Trophoblast cell (in vitro differentiated cells and primary cell): Measurements from ENCODE around the gene RBM47.
"Not testable (repeated sequence)": the region's sequence is repeated elsewhere in the genome, so short reads cannot be mapped to it uniquely, and the experiment has no call there.

ENCODE experiments used
- DNase-seq, 2 donors: peaks; one replicate each; pipeline ENCODE4 v3.0.0-alpha.2; 2016
- H2AFZ ChIP-seq: 2 replicates; pipeline ENCODE4 v1.6.1; 2013; ENCODE audit warnings: low read length, moderate library complexity, mild to moderate bottlenecking; ENCODE audit not compliant: insufficient read depth, poor library complexity
- H2AK5ac ChIP-seq: 2 replicates; pipeline ENCODE4 v1.6.1; 2013; ENCODE audit warnings: mild to moderate bottlenecking, low read length
- H2BK120ac ChIP-seq: 2 replicates; pipeline ENCODE4 v1.6.1; 2013; ENCODE audit warnings: low read length, mild to moderate bottlenecking, moderate library complexity; ENCODE audit not compliant: insufficient read depth, poor library complexity
- H2BK12ac ChIP-seq: 2 replicates; pipeline ENCODE4 v1.6.1; 2013; ENCODE audit warnings: mild to moderate bottlenecking, low read length, moderate library complexity
- H2BK5ac ChIP-seq: 2 replicates; pipeline ENCODE4 v1.6.1; 2013; ENCODE audit warnings: low read length, low read depth, moderate library complexity, mild to moderate bottlenecking; ENCODE audit not compliant: poor library complexity
- H3K14ac ChIP-seq: 2 replicates; pipeline ENCODE4 v1.6.1; 2013; ENCODE audit warnings: mild to moderate bottlenecking, low read length
- H3K18ac ChIP-seq: 2 replicates; pipeline ENCODE4 v1.6.1; 2013; ENCODE audit warnings: mild to moderate bottlenecking, low read length
- H3K23ac ChIP-seq: 2 replicates; pipeline ENCODE4 v1.6.1; 2013; ENCODE audit warnings: low read length
- H3K27ac ChIP-seq: 2 replicates; pipeline ENCODE4 v1.5.1; 2013; ENCODE audit warnings: low read depth, mild to moderate bottlenecking, inconsistent platforms, low read length, moderate library complexity
- H3K27me3 ChIP-seq: 2 replicates; pipeline ENCODE4 v1.6.1; 2013; ENCODE audit warnings: inconsistent platforms, mild to moderate bottlenecking, low read length, moderate library complexity; ENCODE audit not compliant: insufficient read depth
- H3K36me3 ChIP-seq, 2 experiments: 1 replicate in 1 of 2; 2 replicates in 1 of 2; pipeline ENCODE4 v1.6.1; 2013; ENCODE audit warnings: low read length in 2 of 2, mild to moderate bottlenecking in 2 of 2, moderate library complexity in 1 of 2; ENCODE audit not compliant: insufficient read depth in 2 of 2, control insufficient read depth in 1 of 2
- H3K4ac ChIP-seq: 2 replicates; pipeline ENCODE4 v1.6.1; 2013; ENCODE audit warnings: low read depth, mild to moderate bottlenecking, low read length, moderate library complexity
- H3K4me1 ChIP-seq, 2 experiments: 1 replicate in 1 of 2; 2 replicates in 1 of 2; pipeline ENCODE4 v1.6.1; 2013; ENCODE audit warnings: low read length in 2 of 2, mild to moderate bottlenecking in 2 of 2, moderate library complexity in 1 of 2; ENCODE audit not compliant: insufficient read depth in 2 of 2, control insufficient read depth in 1 of 2
- H3K4me2 ChIP-seq: 2 replicates; pipeline ENCODE4 v1.6.1; 2013; ENCODE audit warnings: inconsistent platforms, mild to moderate bottlenecking, low read length, moderate library complexity
- H3K4me3 ChIP-seq: 2 replicates; pipeline ENCODE4 v1.5.1; 2013; ENCODE audit warnings: mild to moderate bottlenecking, low read depth, low read length, inconsistent platforms
- H3K79me1 ChIP-seq: one replicate; pipeline ENCODE4 v1.6.1; 2013; ENCODE audit warnings: low read length
- H3K79me2 ChIP-seq: 2 replicates; pipeline ENCODE4 v1.6.1; 2013; ENCODE audit warnings: low read length, mild to moderate bottlenecking; ENCODE audit not compliant: control insufficient read depth, insufficient read depth, poor library complexity
- H3K9ac ChIP-seq: 2 replicates; pipeline ENCODE4 v1.6.1; 2013; ENCODE audit warnings: mild to moderate bottlenecking, low read length
- H3K9me3 ChIP-seq: 2 replicates; pipeline ENCODE4 v1.6.1; 2013; ENCODE audit warnings: low read depth, mild to moderate bottlenecking, control low read depth, inconsistent platforms, low read length; ENCODE audit not compliant: insufficient read depth
- H4K12ac ChIP-seq: 2 replicates; pipeline ENCODE4 v1.6.1; 2013; ENCODE audit warnings: low read depth, mild to moderate bottlenecking, low read length, moderate library complexity
- H4K8ac ChIP-seq: 2 replicates; pipeline ENCODE4 v1.6.1; 2013; ENCODE audit warnings: low read depth, mild to moderate bottlenecking, low read length, moderate library complexity
- H4K91ac ChIP-seq: one replicate; pipeline ENCODE4 v1.6.1; 2013; ENCODE audit warnings: low read depth, mild to moderate bottlenecking, low read length, moderate library complexity
- WGBS: extraction: QIAGEN DNeasy Blood & Tissue Kit; methylation state at CpG from one replicate; pipeline ENCODE4 v1.1.7; 2013; ENCODE audit warnings: missing lambda C conversion rate; ENCODE audit not compliant: insufficient read length, insufficient coverage; ENCODE audit errors: extremely low coverage; 5-methylcytosine and 5-hydroxymethylcytosine counted together

The RBM47 gene

DNA sequence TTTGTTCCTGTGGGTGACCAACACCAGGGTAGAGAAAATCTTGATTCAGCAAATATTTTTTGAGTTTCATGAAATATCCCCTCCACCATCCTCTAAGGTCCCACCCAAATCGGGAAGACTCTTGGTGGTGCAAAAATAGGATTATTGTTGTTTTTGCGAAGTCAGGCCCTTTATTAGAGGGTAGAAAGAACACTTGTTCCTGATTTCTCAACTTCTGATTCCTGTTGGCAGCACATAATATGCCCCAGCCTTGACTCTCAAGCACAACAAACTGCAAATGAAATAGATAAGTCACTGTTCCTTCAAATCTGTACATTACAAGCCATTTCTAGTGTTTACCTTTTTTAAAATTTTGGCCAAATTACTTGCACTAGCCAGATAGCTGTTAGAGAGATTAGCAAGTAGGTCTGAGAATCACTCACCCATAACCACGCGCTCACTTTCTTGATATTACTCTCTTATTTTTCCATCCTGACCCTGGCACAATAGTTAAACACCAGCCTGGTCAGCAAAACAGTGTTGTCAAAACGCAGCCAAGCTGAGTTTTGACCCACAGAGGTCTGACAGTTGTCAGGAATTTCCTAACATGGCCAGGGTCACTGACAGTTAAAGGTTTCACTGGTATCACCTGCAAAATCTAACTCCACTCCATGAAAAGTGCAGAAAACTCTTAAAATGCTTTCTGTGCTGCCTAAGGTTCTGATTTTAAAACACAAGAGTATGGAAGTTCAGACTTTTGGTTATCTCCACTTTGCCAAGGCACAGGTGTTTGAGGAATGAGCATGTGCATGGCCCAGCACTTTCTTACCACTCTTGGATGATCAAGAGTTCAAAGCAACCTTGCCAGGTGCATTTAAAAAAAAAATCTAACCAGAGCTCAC, 69.8 kb downstream of the RBM47 start:
- Histone ChIP-seq H3K4ac (no peak overlapping the region), H3K36me3 (no peaks in the 10 kb centered on the region), H3K18ac (no peak overlapping the region), H2AFZ (no peak overlapping the region), H3K23ac (no peak overlapping the region), H3K9me3 (no peaks in the 10 kb centered on the region), H2BK5ac (no peak overlapping the region), H3K9ac (no peak overlapping the region), H3K27me3 (no peaks in the 10 kb centered on the region), H3K79me2 (peaks cover 2% of the 10 kb centered on the region), H2BK120ac (no peak overlapping the region), H3K4me2 (no peak overlapping the region), H3K79me1 (peaks cover 9% of the 10 kb centered on the region), H3K14ac (no peak overlapping the region), H2BK12ac (no peak overlapping the region), H4K91ac (no peak overlapping the region), H4K12ac (no peak overlapping the region), H3K4me3 (no peak overlapping the region), H2AK5ac (no peak overlapping the region), H4K8ac (no peak overlapping the region), H3K4me1 (peaks cover 12 to 19% of the 10 kb centered on the region in 2 experiments), H3K27ac (no peak overlapping the region)
- no peak for DNase-seq
- no CpG with 5 or more reads among the region's 5 CpGs for WGBS

DNA sequence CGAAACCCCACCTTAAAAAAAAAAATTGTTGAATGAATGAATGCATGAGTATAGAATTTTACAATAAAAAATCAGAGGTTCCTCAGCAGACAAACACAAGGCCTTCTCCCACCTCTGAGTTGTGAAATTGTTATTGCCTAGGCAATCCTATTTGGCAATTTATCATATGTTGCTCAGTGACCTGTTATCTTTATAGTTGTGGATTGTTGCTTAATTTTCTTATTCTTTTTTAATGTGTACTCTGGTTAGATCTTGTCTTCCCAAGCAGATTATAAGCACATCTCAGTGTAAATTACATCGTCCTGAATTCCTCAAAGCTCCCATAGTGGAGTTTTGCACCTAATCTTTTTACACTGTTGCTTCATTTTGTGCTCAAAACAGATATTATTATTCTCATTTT, 71.9 kb downstream of the RBM47 start:
- no peaks in the 10 kb centered on the region for H3K9me3 ChIP-seq
- H2AFZ ChIP-seq: no peak overlapping the region
- H3K23ac ChIP-seq: no peak overlapping the region
- no peak overlapping the region for H4K91ac ChIP-seq
- H3K36me3 ChIP-seq: no peaks in the 10 kb centered on the region
- no peak overlapping the region for H3K27ac ChIP-seq
- H3K79me2 ChIP-seq: peaks cover 2% of the 10 kb centered on the region
- no peak overlapping the region for H2AK5ac ChIP-seq
- no peak overlapping the region for H2BK5ac ChIP-seq
- H2BK12ac ChIP-seq: no peak overlapping the region
- H3K4me2 ChIP-seq: no peak overlapping the region
- H3K4ac ChIP-seq: no peak overlapping the region
- H3K18ac ChIP-seq: no peak overlapping the region
- no peak overlapping the region for H4K12ac ChIP-seq
- H2BK120ac ChIP-seq: no peak overlapping the region
- H3K4me1 ChIP-seq: peaks cover 5 to 10% of the 10 kb centered on the region in 2 experiments
- WGBS: no CpG with 5 or more reads among the region's 2 CpGs
- H3K14ac ChIP-seq: no peak overlapping the region
- H3K27me3 ChIP-seq: no peaks in the 10 kb centered on the region
- no peak overlapping the region for H4K8ac ChIP-seq
- H3K79me1 ChIP-seq: peaks cover 1% of the 10 kb centered on the region
- H3K9ac ChIP-seq: no peak overlapping the region
- peak in 1 of 2 donors; percentile 40 for DNase-seq
- H3K4me3 ChIP-seq: no peak overlapping the region

- no peak overlapping the region for H2BK120ac ChIP-seq
- DNase-seq: peak; percentile 96 to 98
- H3K4me1 ChIP-seq: peaks cover 2 to 9% of the 10 kb centered on the region in 2 experiments
- H2AFZ ChIP-seq: no peak overlapping the region
- H3K9ac ChIP-seq: no peak overlapping the region
- H3K36me3 ChIP-seq: no peaks in the 10 kb centered on the region
- no peak overlapping the region for H2BK12ac ChIP-seq
- no peak overlapping the region for H3K4me3 ChIP-seq
- H4K91ac ChIP-seq: no peak overlapping the region
- H4K12ac ChIP-seq: no peak overlapping the region
- no peaks in the 10 kb centered on the region for H3K9me3 ChIP-seq
- H3K4me2 ChIP-seq: no peak overlapping the region
- H3K27ac ChIP-seq: no peak overlapping the region
- no CpG with 5 or more reads among the region's 15 CpGs for WGBS
- H2AK5ac ChIP-seq: no peak overlapping the region
- H3K4ac ChIP-seq: peak overlapping the region; percentile 6
- H4K8ac ChIP-seq: no peak overlapping the region
- no peaks in the 10 kb centered on the region for H3K79me2 ChIP-seq
- no peak overlapping the region for H2BK5ac ChIP-seq
- H3K18ac ChIP-seq: no peak overlapping the region
- H3K14ac ChIP-seq: no peak overlapping the region
- H3K79me1 ChIP-seq: no peaks in the 10 kb centered on the region
- no peaks in the 10 kb centered on the region for H3K27me3 ChIP-seq
- H3K23ac ChIP-seq: no peak overlapping the region
These were observed 74.3 kb downstream of the RBM47 start for GRCh38 chr4:40555176-40555900.

DNA sequence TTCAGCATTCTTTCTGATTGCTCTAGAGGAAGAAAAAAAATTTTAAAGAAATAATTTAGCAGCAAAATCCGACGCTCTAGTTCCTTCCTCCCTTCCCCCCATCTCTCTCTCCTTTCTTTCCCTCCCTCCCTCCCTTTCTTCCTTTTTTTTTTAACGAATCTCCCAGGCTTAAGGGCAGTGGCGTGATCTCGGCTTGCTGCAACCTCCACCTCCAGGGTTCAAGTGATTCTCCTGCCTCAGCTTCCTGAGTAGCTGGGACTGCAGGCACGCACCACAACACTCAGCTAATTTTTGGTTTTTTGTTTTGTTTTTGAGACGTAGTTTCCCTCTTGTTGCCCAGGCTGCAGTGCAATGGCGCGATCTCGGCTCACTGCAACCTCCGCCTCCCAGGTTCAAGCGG, 75.0 kb downstream of the RBM47 start:
- H3K36me3 ChIP-seq, H4K12ac ChIP-seq, H2AFZ ChIP-seq, H3K23ac ChIP-seq, DNase-seq, H4K91ac ChIP-seq, H3K4ac ChIP-seq, H3K4me1 ChIP-seq, H3K79me2 ChIP-seq, H2BK5ac ChIP-seq, H2BK120ac ChIP-seq, H4K8ac ChIP-seq, H3K27ac ChIP-seq, H3K14ac ChIP-seq, H2AK5ac ChIP-seq, H3K79me1 ChIP-seq, H3K4me2 ChIP-seq, H3K9me3 ChIP-seq, H3K27me3 ChIP-seq, H3K4me3 ChIP-seq, H3K18ac ChIP-seq, H3K9ac ChIP-seq: not testable (repeated sequence)
- peak overlapping the region; percentile 31 for H2BK12ac ChIP-seq
- 100% methylated on average over 1 of the region's 12 CpGs for WGBS
